Measurements from ENCODE around the gene PPP1R14C. TPM values are rescaled to one million over a fixed set of nuclear protein-coding genes. Genes with fewer than 3 reads are reported as not detected.
"Not testable (repeated sequence)": the region's sequence is repeated elsewhere in the genome, so short reads cannot be mapped to it uniquely, and the experiment has no call there.

The PPP1R14C gene
- total RNA-seq, 1 donor from 2014 or later: 0.46 TPM

- H3K27ac Mint-ChIP-seq (ENCODE audit: unreplicated experiment): no peak overlapping the region
- no peak overlapping the region for H3K4me3 Mint-ChIP-seq (ENCODE audit: unreplicated experiment)
- DNase-seq (ENCODE audit: extremely low spot score, unreplicated experiment): peak; percentile 54
- H3K9me3 Mint-ChIP-seq (ENCODE audit: unreplicated experiment): no peaks in the 10 kb centered on the region
- H3K36me3 Mint-ChIP-seq (ENCODE audit: unreplicated experiment): no peaks in the 10 kb centered on the region
- H3K4me1 Mint-ChIP-seq (ENCODE audit: unreplicated experiment): no peaks in the 10 kb centered on the region
- peaks cover 17% of the 10 kb centered on the region for H3K27me3 Mint-ChIP-seq (ENCODE audit: unreplicated experiment)
- no peak for TF ChIP-seq CTCF (IDR thresholded peaks at IDR 0.05)
Measured at GRCh38 chr6:150126641-150127291, 16.1 kb upstream of the PPP1R14C start.

- Mint-ChIP-seq H3K27me3 (ENCODE audit: unreplicated experiment) (peaks cover 17% of the 10 kb centered on the region), H3K9me3 (ENCODE audit: unreplicated experiment) (no peaks in the 10 kb centered on the region), H3K4me3 (ENCODE audit: unreplicated experiment) (no peak overlapping the region), H3K36me3 (ENCODE audit: unreplicated experiment) (no peaks in the 10 kb centered on the region), H3K4me1 (ENCODE audit: unreplicated experiment) (no peaks in the 10 kb centered on the region), H3K27ac (ENCODE audit: unreplicated experiment) (no peak overlapping the region)
- no peak for DNase-seq (ENCODE audit: extremely low spot score, unreplicated experiment)
- no peak for TF ChIP-seq CTCF (IDR thresholded peaks at IDR 0.05)
Measured at GRCh38 chr6:150128425-150128824, 14.4 kb upstream of the PPP1R14C start.

GRCh38 chr6:150129616-150130505, 13.0 kb upstream of the PPP1R14C start:
- Mint-ChIP-seq H3K4me1 (ENCODE audit: unreplicated experiment) (no peaks in the 10 kb centered on the region), H3K36me3 (ENCODE audit: unreplicated experiment) (no peaks in the 10 kb centered on the region), H3K9me3 (ENCODE audit: unreplicated experiment) (no peaks in the 10 kb centered on the region), H3K27ac (ENCODE audit: unreplicated experiment) (no peak overlapping the region), H3K27me3 (ENCODE audit: unreplicated experiment) (peaks cover 15% of the 10 kb centered on the region), H3K4me3 (ENCODE audit: unreplicated experiment) (no peak overlapping the region)
- TF ChIP-seq CTCF (IDR thresholded peaks at IDR 0.05): no peak
- DNase-seq (ENCODE audit: extremely low spot score, unreplicated experiment): no peak

- H3K27me3 Mint-ChIP-seq (ENCODE audit: unreplicated experiment): peaks cover 20% of the 10 kb centered on the region
- H3K36me3 Mint-ChIP-seq (ENCODE audit: unreplicated experiment): no peaks in the 10 kb centered on the region
- H3K4me1 Mint-ChIP-seq (ENCODE audit: unreplicated experiment): no peaks in the 10 kb centered on the region
- no peak for DNase-seq (ENCODE audit: extremely low spot score, unreplicated experiment)
- H3K27ac Mint-ChIP-seq (ENCODE audit: unreplicated experiment): no peak overlapping the region
- no peak for TF ChIP-seq CTCF (IDR thresholded peaks at IDR 0.05)
- H3K9me3 Mint-ChIP-seq (ENCODE audit: unreplicated experiment): no peaks in the 10 kb centered on the region
- no peak overlapping the region for H3K4me3 Mint-ChIP-seq (ENCODE audit: unreplicated experiment)
Measured at GRCh38 chr6:150133686-150134085, 9.2 kb upstream of the PPP1R14C start.

- H3K27me3 Mint-ChIP-seq (ENCODE audit: unreplicated experiment): peaks cover 28% of the 10 kb centered on the region
- H3K27ac Mint-ChIP-seq (ENCODE audit: unreplicated experiment): no peak overlapping the region
- no peaks in the 10 kb centered on the region for H3K4me1 Mint-ChIP-seq (ENCODE audit: unreplicated experiment)
- no peaks in the 10 kb centered on the region for H3K36me3 Mint-ChIP-seq (ENCODE audit: unreplicated experiment)
- H3K9me3 Mint-ChIP-seq (ENCODE audit: unreplicated experiment): no peaks in the 10 kb centered on the region
- no peak for DNase-seq (ENCODE audit: extremely low spot score, unreplicated experiment)
- no peak overlapping the region for H3K4me3 Mint-ChIP-seq (ENCODE audit: unreplicated experiment)
- TF ChIP-seq CTCF (IDR thresholded peaks at IDR 0.05): no peak
Measured at GRCh38 chr6:150134280-150134920, 8.4 kb upstream of the PPP1R14C start.

- H3K36me3 Mint-ChIP-seq (ENCODE audit: unreplicated experiment); H3K27ac Mint-ChIP-seq (ENCODE audit: unreplicated experiment); DNase-seq (ENCODE audit: extremely low spot score, unreplicated experiment); H3K4me1 Mint-ChIP-seq (ENCODE audit: unreplicated experiment); H3K9me3 Mint-ChIP-seq (ENCODE audit: unreplicated experiment); H3K4me3 Mint-ChIP-seq (ENCODE audit: unreplicated experiment): not testable (repeated sequence)
- H3K27me3 Mint-ChIP-seq (ENCODE audit: unreplicated experiment): peaks cover 54% of the 10 kb centered on the region
Measured at GRCh38 chr6:150137711-150138110, 5.1 kb upstream of the PPP1R14C start.
